ENCODE results near the gene UGT3A1. TPM values are rescaled to one million over a fixed set of nuclear protein-coding genes. Genes with fewer than 3 reads are reported as not detected.
A peak's percentile ranks its signal among the peaks of the same experiment; 100 is the strongest.

UGT3A1 gene
- total and polyA plus RNA-seq, 10 of the 15 experiments (the other 5 are each of a cell fraction or from before 2014, with no cell fraction given), result not detected

DNA sequence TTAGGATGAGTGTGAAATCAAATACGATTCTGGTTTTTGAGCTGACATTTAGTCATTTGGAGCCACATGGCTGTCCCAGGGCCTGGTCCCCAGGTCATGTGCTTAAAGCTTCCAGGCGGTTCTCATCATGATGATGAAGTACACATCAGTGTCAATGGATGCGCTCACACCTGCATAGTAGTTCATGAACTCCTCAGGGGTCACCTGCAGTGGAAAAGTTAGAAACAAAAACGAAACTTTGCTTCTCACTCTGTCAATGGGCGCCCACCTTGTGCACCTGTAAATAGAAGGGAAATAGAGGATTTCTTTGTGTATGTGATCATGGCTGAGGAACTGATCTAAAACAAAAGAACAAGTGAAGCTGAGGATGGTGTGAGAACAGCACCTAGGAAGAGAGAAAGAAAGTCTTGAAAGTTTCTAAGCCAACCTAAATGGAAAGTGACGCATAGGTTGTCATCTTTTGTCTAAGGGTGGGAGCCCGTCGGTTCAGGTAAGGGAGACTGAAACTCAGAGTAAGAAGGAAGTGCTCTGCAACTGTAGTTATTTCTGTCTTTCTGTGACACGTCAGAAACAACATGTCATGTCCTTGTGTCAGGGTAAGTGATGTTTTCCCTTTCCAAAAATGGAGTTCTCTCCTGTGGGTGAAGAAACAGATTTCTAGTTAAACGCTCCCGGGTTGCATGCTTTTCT, 86.6 kb downstream of the UGT3A1 start (continued):
- TF ChIP-seq ETV6 (conservative IDR thresholded peaks at IDR 0.05 in 1 of 2, IDR thresholded peaks at IDR 0.05 in 1 of 2; ENCODE audit: borderline replicate concordance in 1 of 2, low read depth in 1 of 2) (peak in 1 of 2 experiments; percentile 90; a peak in 2 of 4 replicates), RUNX3 (IDR thresholded peaks at IDR 0.05; ENCODE audit: low read length) (peak; percentile 31; the same call in 1 of the 2 replicates)

- Histone ChIP-seq H3K27me3 (replicated peaks in 1 of 2; ENCODE audit: control insufficient read depth in 2 of 2, insufficient read depth in 2 of 2, low read length in 1 of 2) (no peaks in the 10 kb centered on the region), H3K27ac (ENCODE audit: control insufficient read depth, insufficient read depth) (peak overlapping the region; percentile 66), H3K36me3 (ENCODE audit: control insufficient read depth in 2 of 2, insufficient read depth in 2 of 2, low read length in 1 of 2) (no peaks in the 10 kb centered on the region), H4K20me1 (ENCODE audit: control insufficient read depth, insufficient read depth) (no peaks in the 10 kb centered on the region), H3K79me2 (ENCODE audit: control insufficient read depth, insufficient read depth, low read length) (no peaks in the 10 kb centered on the region), H2AFZ (ENCODE audit: control insufficient read depth, low read depth, low read length) (no peak overlapping the region), H3K4me3 (no peak overlapping the region), H3K9me3 (replicated peaks; ENCODE audit: control insufficient read depth, insufficient read depth, low read length) (no peaks in the 10 kb centered on the region), H3K9ac (ENCODE audit: control insufficient read depth, insufficient read depth, low read length) (no peak overlapping the region), H3K4me1 (ENCODE audit: control insufficient read depth, insufficient read depth, low read length) (peaks cover 51% of the 10 kb centered on the region), H3K4me2 (ENCODE audit: control insufficient read depth, insufficient read depth) (no peak overlapping the region)
- no peak for TF ChIP-seq SUPT20H (IDR thresholded peaks at IDR 0.05; ENCODE audit: borderline replicate concordance, control insufficient read depth, low read depth, low read length)
- TF ChIP-seq MTA2 (IDR thresholded peaks at IDR 0.05; ENCODE audit: low read depth), result peak; percentile 42; the same call in 1 of the 2 replicates
- TF ChIP-seq RUNX3 (IDR thresholded peaks at IDR 0.05; ENCODE audit: low read length), result peak; percentile 31; the same call in 1 of the 2 replicates
- BruUV-seq (replicated peaks), result no TSS peak
- DNase-seq (ENCODE audit: low read depth, low spot score) (no peak), ATAC-seq (no peak), FAIRE-seq (no peak)
- intact Hi-C loops (cut with micrococcal nuclease; ENCODE audit: unreplicated experiment) (loop anchor here (2.0 kb wide), 1 partner anchor 47 kb away; the partner anchor contains the start of gene IL7R), in situ Hi-C loops (cut with MboI) (no loop called here)
- ChIA-PET CTCF (interaction anchor here (0.8 to 2.6 kb wide), 7 partner anchors 10 to 125 kb away, joined by 3 to 13 read pairs (median 5); no protein-coding TSS in a partner anchor), RAD21 (ENCODE audit: unreplicated experiment) (interaction anchor here (1.0 to 3.1 kb wide), 9 partner anchors 19 to 125 kb away, joined by 3 to 16 read pairs (median 4); no protein-coding TSS in a partner anchor), POLR2A (interaction anchor here (0.8 to 1.6 kb wide), 6 partner anchors 18 to 50 kb away, joined by 3 to 5 read pairs (median 4); no protein-coding TSS in a partner anchor), SMC1A (ENCODE audit: uncharacterized antibody, unreplicated experiment) (interaction anchor here (0.5 to 13.7 kb wide), 9 partner anchors 10 to 783 kb away, joined by 3 to 238 read pairs (median 8); partner anchors contain the start of gene IL7R)
- 67% methylated on average over 6 of the region's 6 CpGs for WGBS (ENCODE audit: insufficient coverage, insufficient replicate concordance, low lambda C conversion rate, missing lambda C conversion rate)
These were observed 87.5 kb downstream of the UGT3A1 start for GRCh38 chr5:35903631-35904203.
